ENCODE measurements around the gene ELAPOR2.
"Not testable (repeated sequence)": the region's sequence is repeated elsewhere in the genome, so short reads cannot be mapped to it uniquely, and the experiment has no call there.

- not testable (repeated sequence) for TF ChIP-seq EZH2 (optimal IDR thresholded peaks at IDR 0.05; ENCODE audit: low read depth, low read length); CTCF (IDR thresholded peaks at IDR 0.05; ENCODE audit: low read length)
These were observed 37.9 kb upstream of the ELAPOR2 start for GRCh38 chr7:87097375-87097774.
